Vagina (tissue), 2 donors: Measurements from ENCODE around the gene HPD.

Experiments used
- CTCF ChIP-seq, 3 experiments: fragments of 450-650 bp in 2 of 3; fragments of 200-600 bp in 1 of 3; sonication (generic) in 1 of 3; IDR thresholded peaks; one replicate each; pipeline ENCODE4 v1.5.1; 2017 to 2019; ENCODE audit warnings: antibody characterized with exemption in 3 of 3, mild to moderate bottlenecking in 2 of 3, moderate library complexity in 2 of 3
- POLR2A ChIP-seq, 2 donors: fragments of 450-650 bp; IDR thresholded peaks; one replicate each; pipeline ENCODE4 v1.6.1; 2017; ENCODE audit warnings: antibody characterized with exemption in 2 of 2, mild to moderate bottlenecking in 2 of 2, moderate library complexity in 2 of 2

- TF ChIP-seq POLR2A (IDR thresholded peaks at IDR 0.05) (no peak), CTCF (IDR thresholded peaks at IDR 0.05) (no peak)
These were observed 3.1 kb upstream of the HPD start for GRCh38 chr12:121861636-121862254.
